MV-4-11 (cell line): ENCODE data around the gene IL22.

ENCODE experiments used
- DNase-seq: peaks from one replicate; lab custom pipeline; 2025; lab: John Stamatoyannopoulos, UW

IL22 gene

GRCh38 chr12:68253504-68253903 lies at the start of gene IL22:
TSS of gene IL22 (minus strand) at chr12:68253604. CDS start at chr12:68253448, 156 bp downstream.
- DNase-seq = no peak

GRCh38 chr12:68297929-68298328 lies 44.5 kb upstream of the IL22 start:
- DNase-seq = no peak

GRCh38 chr12:68294251-68294650 lies 40.8 kb upstream of the IL22 start:
- no peak for DNase-seq

GRCh38 chr12:68293347-68293746 lies 39.9 kb upstream of the IL22 start:
- DNase-seq = no peak

- DNase-seq = no peak
Observed at GRCh38 chr12:68292151-68292943, 38.9 kb upstream of the IL22 start.

- DNase-seq = no peak
Observed at GRCh38 chr12:68291396-68292036, 38.1 kb upstream of the IL22 start.

- DNase-seq = no peak
Observed at GRCh38 chr12:68290126-68290525, 36.7 kb upstream of the IL22 start.

- DNase-seq = peak; percentile 21
Observed at GRCh38 chr12:68287106-68287505, 33.7 kb upstream of the IL22 start.

- DNase-seq = no peak
Observed at GRCh38 chr12:68286396-68286795, 33.0 kb upstream of the IL22 start.

- DNase-seq = no peak
Observed at GRCh38 chr12:68285541-68285940, 32.1 kb upstream of the IL22 start.

- no peak for DNase-seq
Observed at GRCh38 chr12:68281322-68282077, 28.1 kb upstream of the IL22 start.

GRCh38 chr12:68280240-68280639 lies 26.8 kb upstream of the IL22 start:
- DNase-seq = no peak

GRCh38 chr12:68279227-68280054 lies 26.0 kb upstream of the IL22 start:
- DNase-seq = no peak

GRCh38 chr12:68276402-68276930 lies 23.1 kb upstream of the IL22 start:
- peak; percentile 2 for DNase-seq

- no peak for DNase-seq
Observed at GRCh38 chr12:68272732-68273131, 19.3 kb upstream of the IL22 start.

- no peak for DNase-seq
Observed at GRCh38 chr12:68271346-68271745, 17.9 kb upstream of the IL22 start.

- DNase-seq = no peak
Observed at GRCh38 chr12:68270358-68270757, 17.0 kb upstream of the IL22 start.

GRCh38 chr12:68269779-68270178 lies 16.4 kb upstream of the IL22 start:
- DNase-seq = no peak

GRCh38 chr12:68268967-68269366 lies 15.6 kb upstream of the IL22 start:
- no peak for DNase-seq

GRCh38 chr12:68267892-68268396 lies 14.5 kb upstream of the IL22 start:
- DNase-seq = peak; percentile 43

GRCh38 chr12:68264857-68265256 lies 11.5 kb upstream of the IL22 start:
- no peak for DNase-seq
